Stimulated activated naive CD8-positive, alpha-beta T cell treated with anti-CD3 and anti-CD28 coated beads, Interleukin-15, Interleukin-2, amounts not matched to agents 100 U/mL and 50 U/mL, for 24 hours (primary cell): Measurements from ENCODE around the gene NR3C1.

ENCODE experiments used
- ATAC-seq: fragments of 150-1000 bp; cut with Tn5 transposase; one replicate; pipeline ENCODE4 v1.10.0; 2021
- DNase-seq: peaks from one replicate; pipeline ENCODE4 v3.0.0; 2021

NR3C1 gene

GRCh38 chr5:143231973-143232812 is 171.3 kb downstream of the NR3C1 start:
- DNase-seq (no peak), ATAC-seq (no peak)

DNA sequence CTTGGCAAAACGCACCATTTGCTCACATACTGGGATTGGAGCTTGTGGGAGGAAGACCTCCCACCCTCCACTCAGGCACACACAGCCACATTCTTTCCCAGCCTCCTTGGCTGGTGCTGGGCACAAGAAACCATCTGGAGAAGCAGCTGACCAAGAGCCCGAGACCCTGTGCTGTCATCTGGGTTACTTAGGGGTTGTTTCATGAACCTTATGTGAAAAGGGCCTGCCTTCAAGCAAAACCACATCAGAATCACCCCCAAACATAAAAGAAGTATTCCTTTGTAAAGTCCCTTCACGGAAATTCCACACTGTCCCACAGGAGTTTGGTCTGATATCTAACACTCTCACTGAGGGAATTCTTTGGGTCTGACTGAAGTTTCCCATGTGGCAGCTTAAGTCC is 172.1 kb downstream of the NR3C1 start:
- DNase-seq, result no peak
- no peak for ATAC-seq

DNA sequence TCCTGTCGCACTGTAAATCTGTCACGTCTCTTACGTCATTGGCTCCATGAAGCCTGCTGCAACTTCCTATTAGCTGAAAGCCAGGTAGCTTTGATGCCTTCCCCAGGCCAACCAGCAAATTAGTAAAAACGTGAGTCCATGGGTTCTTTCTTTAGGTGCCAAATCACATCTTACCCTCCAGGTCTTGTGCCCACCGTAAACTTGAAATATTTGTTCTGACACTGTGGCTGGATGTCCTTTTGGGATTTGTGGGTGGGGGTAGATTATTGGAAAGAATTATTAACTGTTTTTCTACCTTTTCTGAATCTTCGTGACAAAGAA is 172.8 kb downstream of the NR3C1 start:
- no peak for ATAC-seq
- DNase-seq, result no peak

DNA sequence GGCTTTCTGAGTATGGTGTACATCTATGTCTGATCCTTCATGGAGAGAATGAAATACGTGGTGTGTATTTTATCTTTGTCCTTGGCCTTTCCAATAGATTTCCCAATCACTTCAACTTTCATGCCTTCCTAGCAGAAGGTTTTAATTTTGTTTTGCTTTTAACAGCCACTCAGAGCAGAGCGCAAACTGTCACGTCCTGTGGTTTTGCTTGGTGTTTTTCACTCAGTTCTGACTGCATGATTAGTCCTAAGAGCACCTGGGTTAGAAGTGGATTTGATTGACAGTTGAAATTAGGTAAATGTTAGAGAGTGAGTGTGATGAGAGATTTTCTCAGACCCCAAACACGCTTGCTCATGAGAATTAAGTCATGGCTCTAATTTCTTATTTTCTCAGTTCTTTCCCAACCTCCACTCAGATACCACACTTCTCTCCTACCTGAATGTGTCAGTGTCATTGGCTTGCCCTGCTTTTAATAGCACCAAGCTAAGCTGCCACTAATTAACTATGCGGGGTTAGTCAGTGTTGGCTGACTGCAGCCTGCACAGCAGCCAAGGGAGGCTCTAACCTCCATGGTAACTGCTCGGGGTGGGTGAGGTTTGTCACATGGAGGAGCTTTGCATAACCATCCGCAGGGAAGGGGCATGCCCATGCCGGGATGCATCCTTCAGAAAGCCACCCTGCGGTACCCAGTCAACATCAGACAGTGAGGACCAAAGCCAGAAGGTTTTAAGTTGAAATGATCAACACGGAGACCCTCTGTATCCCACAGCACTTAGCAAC is 173.4 kb downstream of the NR3C1 start:
- DNase-seq, result peak; percentile 41
- ATAC-seq, result peak; percentile 89

GRCh38 chr5:143229426-143229895 is 174.0 kb downstream of the NR3C1 start:
- DNase-seq, result peak; percentile 39

GRCh38 chr5:143228597-143229293 is 174.7 kb downstream of the NR3C1 start:
- ATAC-seq (peak; percentile 38), DNase-seq (peak; percentile 37)

More at GRCh38 chr5:143229426-143229895, 174.0 kb downstream of the NR3C1 start:
- ATAC-seq, result peak; percentile 60
